Activated T-helper 1 cell treated with Interleukin-2 at 50 U/mL for 16 hours (primary cell): ENCODE measurements around the gene USF2.

ENCODE experiments used
- DNase-seq: peaks from one replicate; pipeline ENCODE4 v3.0.0-alpha.2; 2020; ENCODE audit warnings: low read depth

Gene USF2

DNA sequence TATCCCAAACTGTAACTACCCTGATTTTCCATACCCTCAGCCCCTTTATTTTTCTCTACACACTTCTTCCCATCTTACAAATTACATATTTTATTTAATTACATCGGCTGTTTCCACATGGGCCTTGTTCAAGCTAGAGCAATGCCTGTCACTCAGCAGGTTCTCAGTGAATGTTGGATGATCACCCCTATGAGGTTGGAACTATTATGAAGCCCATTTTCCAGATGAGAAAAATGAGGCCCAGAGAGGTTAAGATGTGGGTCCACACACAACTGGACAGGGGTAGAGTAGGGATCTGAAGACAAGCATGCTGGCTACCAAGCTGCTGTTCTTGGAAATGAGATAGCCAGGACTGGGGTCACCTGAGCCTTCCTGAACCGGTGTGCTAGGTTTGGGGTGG is 33.2 kb downstream of the USF2 start:
- no peak for DNase-seq

DNA sequence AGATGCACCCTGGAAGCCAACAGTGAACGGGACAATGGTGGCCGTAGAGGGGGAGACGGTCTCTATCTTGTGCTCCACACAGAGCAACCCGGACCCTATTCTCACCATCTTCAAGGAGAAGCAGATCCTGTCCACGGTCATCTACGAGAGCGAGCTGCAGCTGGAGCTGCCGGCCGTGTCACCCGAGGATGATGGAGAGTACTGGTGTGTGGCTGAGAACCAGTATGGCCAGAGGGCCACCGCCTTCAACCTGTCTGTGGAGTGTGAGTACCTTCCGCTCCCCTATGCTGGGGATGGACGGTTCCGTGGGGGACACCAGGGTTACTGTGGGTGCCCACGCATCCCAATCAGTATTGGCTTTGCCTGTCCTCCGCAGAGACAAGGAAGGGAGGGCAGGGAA is 33.7 kb downstream of the USF2 start:
- no peak for DNase-seq

DNA sequence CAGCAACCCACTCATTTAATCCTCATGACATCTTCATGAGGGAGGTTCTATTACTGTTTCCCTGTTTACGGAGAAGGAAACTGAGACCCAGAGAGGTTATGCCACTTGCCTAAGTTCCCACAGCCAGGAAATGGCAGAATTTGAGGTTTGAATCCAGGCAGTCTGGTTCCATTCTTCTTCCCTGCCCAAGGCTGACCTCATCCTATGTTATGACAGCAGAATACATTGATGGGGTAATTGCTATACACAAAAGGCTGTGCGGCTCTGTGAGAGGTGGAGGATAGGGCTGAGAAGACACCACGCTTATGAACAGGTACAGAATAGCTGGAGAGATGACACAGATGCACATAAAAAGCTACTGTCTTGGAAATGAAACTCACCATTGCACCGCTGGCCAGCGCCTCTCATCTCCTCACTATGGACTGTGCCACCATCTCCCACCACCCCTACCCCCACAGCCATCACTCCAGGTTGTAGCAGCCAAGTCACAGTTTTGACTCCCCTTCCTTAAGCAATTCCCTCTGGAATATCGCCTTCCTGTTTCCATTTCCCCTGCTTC is 34.7 kb downstream of the USF2 start:
- DNase-seq = no peak

DNA sequence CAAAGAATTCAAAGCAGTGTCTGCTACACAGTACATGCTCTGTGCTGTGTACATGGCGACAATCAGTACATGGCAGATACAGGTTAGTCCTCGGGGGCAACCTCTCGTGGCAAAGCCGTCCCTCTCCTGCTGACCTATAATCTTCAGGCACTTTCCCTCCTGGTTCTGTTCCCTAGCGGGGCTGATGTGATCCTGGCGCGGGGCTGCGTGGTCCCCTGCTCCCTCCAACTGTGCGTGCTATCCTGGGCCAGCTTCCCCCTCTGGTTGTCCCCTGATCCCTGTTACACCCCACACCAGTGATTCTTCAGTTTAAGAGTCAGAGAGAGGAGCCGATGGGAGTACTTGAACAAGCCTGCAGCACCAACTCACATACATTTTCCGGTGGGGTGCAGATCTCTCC is 35.3 kb downstream of the USF2 start:
- no peak for DNase-seq

DNA sequence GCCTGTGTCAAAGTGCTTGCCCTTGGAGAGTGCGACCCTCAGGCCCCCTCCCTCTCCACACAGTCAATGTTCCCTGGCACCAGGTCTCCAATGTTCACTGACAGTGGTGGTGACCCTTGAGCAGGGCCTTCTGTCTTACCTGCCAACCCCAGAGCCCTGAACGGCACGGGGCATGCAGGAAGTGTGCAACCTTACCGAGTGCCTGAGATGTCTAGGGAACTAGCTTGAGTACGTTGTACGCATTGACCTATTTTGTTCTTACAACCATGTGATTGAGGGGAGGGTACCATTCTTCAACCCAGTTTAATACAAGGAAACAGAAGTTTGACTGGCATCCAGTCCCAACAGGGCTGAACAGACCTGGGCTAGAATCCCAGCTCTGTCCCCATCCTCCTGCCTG is 36.4 kb downstream of the USF2 start:
- no peak for DNase-seq

DNA sequence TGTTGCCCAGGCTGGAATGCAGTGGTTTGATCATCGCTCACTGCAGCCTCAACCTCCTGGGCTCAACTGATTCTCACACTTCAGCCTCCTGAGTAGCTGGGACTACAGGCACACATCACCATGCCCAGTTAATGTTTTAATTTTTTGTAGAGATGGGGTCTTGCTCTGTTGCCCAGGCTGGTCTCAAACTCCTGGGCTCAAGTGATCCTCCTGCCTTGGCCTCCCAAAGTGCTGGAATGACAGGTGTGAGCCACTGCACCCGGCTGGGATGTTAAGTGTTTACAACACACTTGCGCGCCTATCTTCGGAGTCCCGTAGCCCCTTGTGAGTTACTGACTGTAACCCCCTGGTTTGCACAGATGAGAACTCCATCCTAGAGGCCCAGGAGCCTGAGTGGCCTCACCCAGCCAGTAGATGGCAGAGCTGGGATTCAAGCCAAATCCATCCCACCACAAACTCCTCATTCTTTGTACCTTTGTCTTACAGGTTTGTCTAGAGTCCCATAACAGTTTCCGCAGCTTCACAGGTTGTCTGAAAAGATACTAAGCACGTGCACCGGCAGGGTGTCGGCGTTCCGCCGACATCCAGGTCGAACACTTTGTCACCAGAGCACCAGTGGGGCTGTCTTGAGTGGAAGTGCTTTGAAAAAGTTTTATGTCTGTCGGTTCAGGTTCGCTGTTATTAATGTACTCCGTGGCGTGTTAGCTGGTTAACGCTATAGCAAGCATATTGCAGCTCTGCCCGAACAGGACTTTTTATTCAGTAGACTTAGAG is 37.9 kb downstream of the USF2 start:
- DNase-seq = no peak

DNA sequence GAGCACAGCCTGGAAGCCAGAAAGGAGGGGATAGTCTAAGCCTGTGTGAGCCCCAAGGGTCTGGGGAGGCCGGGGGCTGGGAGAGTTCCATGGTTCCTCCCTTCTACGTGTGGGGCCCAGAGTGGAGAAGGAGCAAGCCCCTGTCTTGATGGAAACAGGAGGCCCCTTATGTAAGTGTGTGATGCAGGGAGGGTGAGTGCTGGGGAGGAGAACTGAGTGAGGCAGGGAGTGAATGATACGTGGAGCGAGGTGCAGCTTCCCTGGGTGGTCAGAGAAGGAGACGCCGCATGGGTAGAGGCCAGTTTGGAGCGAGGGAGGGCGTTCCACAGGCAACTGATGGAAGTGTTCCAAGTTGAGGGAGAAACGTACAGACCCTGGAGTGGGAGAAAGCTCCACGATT is 39.2 kb downstream of the USF2 start:
- no peak for DNase-seq

DNA sequence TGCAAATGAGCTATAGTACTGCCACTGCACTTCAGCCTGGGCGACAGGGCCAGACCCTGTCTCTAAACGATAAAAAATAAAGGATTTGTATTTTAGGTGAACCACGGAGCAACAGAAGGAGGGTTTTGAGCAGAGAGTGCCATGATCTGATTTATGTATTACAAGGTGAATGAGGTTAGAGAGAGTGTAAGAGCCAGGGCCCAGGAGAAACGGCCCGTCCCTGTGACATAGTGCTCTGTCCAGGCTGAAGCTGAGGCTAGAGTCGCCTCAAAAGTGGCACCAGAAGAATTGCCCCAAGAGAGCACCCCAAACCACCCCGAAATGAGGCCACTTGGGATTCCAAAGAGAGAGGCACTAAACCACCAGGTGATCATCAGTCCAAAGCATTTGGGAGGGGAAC is 40.1 kb downstream of the USF2 start:
- DNase-seq = no peak

DNA sequence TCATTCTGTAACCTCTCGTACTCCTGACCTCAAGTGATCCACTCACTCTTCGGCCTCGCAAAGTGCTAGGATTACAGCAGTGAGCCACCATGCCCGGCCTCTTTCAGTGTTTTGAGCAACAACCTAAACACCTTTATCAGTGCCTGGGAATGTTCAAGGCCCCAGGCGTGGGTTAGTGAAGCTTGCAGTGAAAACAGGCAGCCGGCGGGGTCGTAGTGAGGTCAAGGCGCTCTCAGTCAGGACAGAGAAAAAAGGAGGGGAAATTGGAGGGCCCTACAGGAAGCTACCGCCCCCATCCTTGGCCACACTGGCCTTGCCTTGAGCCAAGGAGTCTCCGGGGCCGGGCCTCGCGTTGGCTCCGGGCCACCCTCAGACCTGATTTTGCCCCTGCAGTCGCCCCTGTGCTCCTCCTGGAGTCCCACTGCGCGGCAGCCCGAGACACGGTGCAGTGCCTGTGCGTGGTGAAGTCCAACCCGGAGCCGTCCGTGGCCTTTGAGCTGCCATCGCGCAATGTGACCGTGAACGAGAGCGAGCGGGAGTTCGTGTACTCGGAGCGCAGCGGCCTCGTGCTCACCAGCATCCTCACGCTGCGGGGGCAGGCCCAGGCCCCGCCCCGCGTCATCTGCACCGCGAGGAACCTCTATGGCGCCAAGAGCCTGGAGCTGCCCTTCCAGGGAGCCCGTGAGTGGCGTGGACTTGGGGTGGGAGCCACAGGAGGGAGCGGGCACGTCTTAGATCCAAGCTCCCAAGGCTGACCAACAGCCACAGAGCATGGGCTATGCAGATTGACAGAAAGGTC is 40.9 kb downstream of the USF2 start:
- no peak for DNase-seq

DNA sequence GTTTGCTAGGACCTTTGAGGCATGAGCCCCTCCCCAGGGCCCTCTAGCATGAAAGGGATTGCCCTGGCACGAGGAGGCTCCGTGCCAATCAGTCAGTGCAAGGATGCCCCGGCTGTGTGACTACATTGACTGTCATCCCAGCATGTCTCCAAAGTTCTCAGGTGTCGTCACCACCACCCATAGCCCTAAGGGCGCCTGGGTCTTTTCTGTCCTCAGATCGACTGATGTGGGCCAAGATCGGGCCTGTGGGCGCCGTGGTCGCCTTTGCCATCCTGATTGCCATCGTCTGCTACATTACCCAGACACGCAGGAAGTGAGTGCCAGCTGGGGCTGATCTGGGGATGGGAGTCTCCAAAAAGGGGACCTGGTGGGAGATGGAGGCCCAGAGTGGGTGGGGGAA is 41.6 kb downstream of the USF2 start:
- no peak for DNase-seq

DNA sequence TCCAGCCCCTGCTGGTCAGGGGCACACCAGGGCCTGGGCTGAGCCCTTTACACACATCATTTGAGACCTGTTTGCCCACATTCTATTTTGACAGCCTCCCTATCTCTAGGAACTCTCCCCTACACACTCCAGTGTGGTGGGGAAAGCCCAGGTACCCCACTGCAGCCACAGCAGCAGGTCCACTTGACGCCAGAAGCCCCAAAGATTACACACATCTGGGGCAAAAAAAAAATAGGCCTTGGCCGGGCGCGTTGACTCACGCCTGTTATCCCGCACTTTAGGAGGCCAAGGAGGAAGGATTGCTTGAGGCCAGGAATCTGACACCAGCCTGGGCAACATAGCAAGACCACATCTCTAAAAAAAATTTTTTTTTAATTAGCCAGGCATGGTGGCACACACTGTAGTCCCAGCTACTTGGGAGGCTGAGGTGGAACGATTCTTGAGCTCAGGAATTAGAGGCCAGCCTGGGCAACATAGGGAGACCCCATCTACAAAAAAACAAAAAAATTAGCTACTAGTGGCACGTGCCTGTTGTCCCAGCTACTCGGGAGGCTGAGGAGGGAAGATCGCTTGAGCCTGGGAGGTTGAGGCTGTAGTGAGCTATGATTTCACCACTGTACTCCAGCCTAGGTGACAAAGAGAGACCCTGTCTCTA is 42.2 kb downstream of the USF2 start:
- DNase-seq = no peak

DNA sequence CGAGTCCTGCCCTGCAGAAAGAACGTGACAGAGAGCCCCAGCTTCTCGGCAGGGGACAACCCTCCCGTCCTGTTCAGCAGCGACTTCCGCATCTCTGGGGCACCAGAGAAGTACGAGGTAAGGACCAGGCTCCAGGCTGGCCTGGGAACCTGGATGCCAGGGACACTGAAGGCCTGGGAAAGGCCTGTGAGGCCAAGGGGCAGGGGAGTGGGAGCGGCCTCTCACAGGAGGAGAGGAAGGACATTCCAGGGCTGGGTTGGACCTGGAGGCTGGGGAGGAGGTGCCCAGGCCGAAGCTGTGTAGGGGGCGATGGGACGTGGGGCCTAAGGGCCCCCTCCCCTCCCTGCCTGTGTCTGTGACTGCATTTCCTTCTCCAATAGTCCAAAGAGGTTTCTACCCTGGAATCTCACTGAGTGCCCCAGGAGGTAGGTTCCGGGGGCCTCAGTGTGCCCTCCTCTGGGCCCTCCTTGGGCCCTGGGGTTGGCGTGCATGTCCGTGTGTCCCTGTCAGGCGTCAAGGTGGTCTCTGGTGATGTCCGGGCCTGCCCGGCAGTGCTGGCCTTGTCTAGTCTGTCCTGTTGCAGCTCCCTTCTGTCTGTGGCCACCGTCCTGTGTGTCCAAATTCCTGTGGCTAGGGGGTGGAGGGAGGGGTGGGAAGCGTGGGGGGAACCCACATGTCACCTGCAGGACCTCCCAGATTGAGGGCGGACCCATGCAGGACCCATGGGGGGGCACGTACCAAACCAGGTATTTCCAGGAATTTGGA is 43.3 kb downstream of the USF2 start:
- DNase-seq = no peak

DNA sequence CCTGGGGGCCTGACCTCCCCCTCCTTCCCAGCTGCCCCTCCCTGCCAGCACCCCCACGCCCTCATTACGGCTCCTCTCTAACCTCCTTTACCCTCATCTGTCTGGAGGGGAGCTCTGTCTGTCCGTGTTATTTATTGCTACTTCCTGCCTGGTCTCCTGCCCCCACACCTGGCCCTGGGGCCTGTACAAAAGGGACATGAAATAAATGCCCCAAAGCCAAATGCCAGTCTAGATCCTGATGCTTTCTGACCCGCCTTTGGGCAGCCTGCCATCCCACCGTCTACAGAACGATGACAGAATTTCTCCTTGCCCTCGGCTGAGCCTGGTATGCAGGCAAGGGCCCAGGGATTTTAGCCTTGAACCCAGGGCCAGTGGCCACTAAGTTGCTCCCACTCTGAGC is 44.8 kb downstream of the USF2 start:
- DNase-seq = no peak

DNA sequence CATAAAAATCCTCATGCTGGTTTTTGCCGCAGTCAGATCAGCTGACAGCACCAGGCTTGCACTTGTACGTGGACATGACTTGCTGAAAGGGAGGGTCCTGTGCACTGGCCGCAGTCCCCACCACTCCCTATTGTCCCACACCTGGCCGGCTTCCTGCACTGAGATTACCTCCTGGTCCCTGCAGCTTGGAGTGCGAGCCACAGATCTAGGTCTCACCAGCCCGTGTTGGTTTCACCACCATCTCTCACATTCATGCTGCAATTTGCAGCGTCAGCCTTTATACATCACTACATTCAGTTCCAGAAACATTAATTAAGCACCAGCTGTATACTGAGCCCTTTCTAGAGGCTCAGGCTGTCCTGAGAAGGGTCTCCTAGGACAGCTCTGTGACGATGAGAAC is 45.3 kb downstream of the USF2 start:
- DNase-seq = no peak

DNA sequence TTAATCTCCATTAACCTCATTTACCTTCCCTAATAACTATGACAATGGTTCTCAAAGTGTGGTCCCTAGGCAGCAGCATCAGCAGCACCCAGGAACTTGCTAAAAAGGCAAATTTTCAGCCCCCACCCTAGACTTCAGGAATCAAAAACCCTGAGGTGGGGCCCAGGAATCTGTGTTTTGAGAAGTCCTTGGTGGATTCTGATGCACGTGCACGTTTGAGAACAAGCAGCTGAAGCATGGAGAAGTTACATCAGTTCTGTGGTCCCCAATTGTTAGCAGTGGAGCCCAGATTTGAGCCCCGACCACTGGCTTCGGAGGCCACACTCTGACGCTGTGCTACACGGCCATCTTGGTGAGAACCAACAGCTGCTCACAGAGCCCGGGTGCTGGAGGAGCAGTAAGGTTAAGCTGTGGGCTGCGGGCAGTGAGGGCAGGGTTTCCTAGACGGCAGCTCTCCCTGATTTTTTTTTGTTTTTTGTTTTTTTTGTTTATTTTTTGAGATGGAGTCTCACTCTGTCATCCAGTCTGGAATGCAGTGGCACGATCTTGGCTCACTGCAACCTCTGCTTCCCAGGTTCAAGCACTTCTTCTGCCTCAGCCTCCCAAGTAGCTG is 46.2 kb downstream of the USF2 start:
- DNase-seq = no peak

DNA sequence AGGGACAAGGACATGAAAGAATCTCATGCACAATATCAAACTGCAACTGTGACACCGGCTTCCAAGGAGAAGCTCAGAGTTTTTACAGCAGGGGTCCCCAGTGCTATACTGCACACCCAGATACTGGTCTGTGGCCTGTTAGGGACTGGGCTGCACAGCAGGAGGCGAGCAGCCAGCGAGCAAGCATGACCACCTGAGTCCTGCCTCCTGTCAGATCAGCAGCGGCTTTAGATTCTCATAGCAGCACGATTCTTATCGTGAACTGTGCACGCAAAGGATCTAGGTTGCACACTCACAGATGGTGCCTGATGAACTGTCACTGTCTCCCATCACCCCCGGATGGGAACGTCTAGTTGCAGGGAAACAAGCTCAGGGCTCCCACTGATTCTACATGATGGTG is 47.1 kb downstream of the USF2 start:
- no peak for DNase-seq

DNA sequence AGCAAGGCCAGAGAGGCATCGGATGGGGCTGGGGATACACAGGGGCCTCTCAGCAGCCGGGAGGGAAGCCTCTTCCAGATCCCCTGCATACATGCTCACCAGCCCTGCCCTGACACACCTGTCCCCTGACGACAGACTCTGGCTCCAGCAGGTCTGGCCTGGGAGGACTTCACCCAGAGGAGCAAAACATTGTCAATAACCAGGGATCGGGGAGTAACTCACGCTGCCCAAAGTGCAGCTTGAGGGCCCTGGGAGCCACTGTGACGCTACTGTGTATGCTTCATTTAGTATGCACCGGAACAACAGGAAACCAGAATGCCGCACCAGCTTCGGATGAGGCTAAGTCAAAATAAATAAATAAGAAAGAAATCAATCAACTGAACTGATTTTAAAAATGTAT is 47.8 kb downstream of the USF2 start:
- DNase-seq = no peak

DNA sequence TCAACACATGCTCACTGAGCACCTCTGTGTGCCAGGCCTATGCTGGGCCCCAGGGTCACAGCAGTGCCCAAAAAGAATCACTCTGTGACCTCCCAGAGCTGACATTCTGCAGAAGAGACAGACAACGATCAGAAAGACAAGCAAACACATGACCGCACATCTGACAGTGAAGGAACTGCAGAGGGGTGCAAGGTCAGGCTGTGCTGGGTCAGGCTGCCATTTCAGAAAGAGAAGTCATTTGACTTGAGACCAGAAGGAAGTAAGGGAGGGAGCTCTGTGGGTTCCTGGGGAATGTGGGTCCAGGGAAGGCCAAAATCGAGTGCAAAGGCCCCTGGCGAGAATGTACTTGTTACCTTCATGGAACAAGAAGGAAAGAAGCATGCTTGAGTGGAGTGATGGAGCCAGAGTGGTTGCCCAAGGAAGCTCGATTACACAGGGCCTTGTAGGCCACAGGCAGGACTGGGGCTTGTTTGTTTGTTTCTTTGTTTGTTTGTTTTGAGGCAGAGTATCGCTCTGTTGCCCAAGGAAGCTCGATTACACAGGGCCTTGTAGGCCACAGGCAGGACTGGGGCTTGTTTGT is 48.8 kb downstream of the USF2 start:
- no peak for DNase-seq

DNA sequence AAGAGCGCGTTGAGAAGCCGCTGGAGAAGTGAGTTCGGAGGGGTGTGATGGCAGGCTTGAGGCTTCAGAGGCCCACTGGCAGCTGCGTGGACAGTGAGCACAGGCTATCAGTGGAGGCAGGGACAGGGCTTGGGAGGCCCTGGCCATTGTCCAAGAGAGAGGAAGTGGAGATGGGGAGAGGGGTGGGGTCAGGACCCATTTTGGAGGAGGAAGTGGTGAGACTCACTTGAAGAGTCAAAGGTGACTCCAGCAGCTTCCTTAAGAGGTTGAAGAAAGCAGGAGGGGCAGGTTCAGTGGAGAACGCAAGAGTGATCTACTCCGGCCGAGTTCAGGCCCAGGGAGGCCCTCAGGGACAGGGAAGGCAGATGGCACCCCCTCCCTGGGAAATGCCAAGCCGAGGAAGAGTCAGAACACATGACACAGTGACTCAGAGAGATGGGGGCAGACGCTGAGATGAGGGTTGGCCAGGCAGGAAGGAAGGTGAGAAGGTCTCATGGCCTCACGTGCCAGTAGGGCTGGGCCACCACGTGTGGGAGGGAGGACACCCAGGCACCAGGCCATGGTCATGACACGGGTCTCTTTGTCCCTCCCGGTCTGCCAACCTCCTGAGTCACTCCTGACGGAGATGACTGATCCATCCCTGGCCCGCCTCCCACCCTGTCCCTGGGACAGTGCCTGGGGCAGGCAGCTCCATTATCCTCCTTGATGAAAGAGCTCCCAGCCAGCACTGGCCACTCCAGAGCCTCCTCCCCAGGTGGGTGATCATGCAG is 50.1 kb downstream of the USF2 start:
- no peak for DNase-seq

DNA sequence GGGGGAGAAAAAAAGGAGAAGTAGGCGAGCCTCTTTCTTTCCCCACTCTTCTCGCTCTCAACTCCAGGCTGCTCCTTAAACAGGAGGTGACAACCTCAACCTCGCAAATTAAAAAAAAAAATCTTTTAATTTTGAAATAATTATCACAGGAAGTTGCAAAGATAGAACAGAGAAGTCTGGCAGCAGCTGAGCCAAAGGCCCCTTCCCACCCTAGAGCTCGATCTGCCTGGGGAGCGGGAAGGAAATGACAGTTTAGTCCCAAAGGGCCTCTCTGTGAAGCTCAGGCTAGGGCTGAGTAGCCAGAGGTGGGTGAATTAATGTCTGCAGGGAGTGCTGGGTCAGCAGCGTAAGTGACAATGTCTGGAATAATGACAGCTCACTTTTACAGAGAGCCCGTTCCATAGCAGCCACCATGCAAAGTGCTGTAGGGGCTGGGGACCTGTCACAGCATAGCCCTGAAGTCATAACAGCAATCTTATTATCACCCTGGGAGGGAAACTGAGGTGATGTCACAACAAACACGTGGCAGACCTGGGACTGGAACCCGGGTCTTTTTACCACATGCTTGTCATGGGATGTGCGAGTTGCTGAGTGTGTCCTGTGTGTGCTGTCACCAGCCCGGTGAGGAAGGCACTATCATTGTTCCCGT is 51.4 kb downstream of the USF2 start:
- DNase-seq = no peak
